H9 (cell line): ENCODE data around the gene PAPLN. TPM values are rescaled to one million over a fixed set of nuclear protein-coding genes. Genes with fewer than 3 reads are reported as not detected.

Experiments
- DNase-seq: peaks from one replicate; pipeline ENCODE4 v3.0.0-alpha.2; 2017
- H2AFZ ChIP-seq: one replicate; pipeline ENCODE4 v1.6.1; 2013; ENCODE audit warnings: mild to moderate bottlenecking, low read length, control low read depth, moderate library complexity
- H2AK5ac ChIP-seq: 2 replicates; pipeline ENCODE4 v1.6.1; 2013; ENCODE audit warnings: low read length, control low read depth, mixed read lengths; ENCODE audit not compliant: insufficient read length
- H2BK120ac ChIP-seq: one replicate; pipeline ENCODE4 v1.6.1; 2013; ENCODE audit warnings: low read depth, mild to moderate bottlenecking, low read length, control low read depth, inconsistent platforms; ENCODE audit not compliant: poor library complexity, severe bottlenecking
- H2BK12ac ChIP-seq: 2 replicates; pipeline ENCODE4 v1.6.1; 2013; ENCODE audit warnings: low read length, control low read depth, mixed read lengths, low read depth; ENCODE audit not compliant: insufficient read length
- H2BK15ac ChIP-seq: 2 replicates; pipeline ENCODE4 v1.6.1; 2013; ENCODE audit warnings: low read depth, low read length, control low read depth
- H2BK20ac ChIP-seq: one replicate; pipeline ENCODE4 v1.6.1; 2013; ENCODE audit warnings: low read depth, mild to moderate bottlenecking, low read length, control low read depth, inconsistent platforms; ENCODE audit not compliant: poor library complexity, severe bottlenecking
- H2BK5ac ChIP-seq: 2 replicates; pipeline ENCODE4 v1.6.1; 2013; ENCODE audit warnings: low read length, control low read depth, mixed read lengths; ENCODE audit not compliant: insufficient read length
- H3K14ac ChIP-seq: 2 replicates; pipeline ENCODE4 v1.6.1; 2013; ENCODE audit warnings: low read length, control low read depth; ENCODE audit not compliant: insufficient read depth
- H3K18ac ChIP-seq: 2 replicates; pipeline ENCODE4 v1.6.1; 2013; ENCODE audit warnings: low read depth, mild to moderate bottlenecking, mixed read lengths, low read length, control low read depth; ENCODE audit not compliant: insufficient read length
- H3K23ac ChIP-seq: 2 replicates; pipeline ENCODE4 v1.6.1; 2013; ENCODE audit warnings: low read length, control low read depth, mixed read lengths, low read depth; ENCODE audit not compliant: insufficient read length
- H3K23me2 ChIP-seq: 2 replicates; pipeline ENCODE4 v1.6.1; 2013; ENCODE audit warnings: low read depth, mild to moderate bottlenecking, mixed read lengths, low read length, control low read depth; ENCODE audit not compliant: insufficient read length, poor library complexity, severe bottlenecking
- H3K27ac ChIP-seq: 2 replicates; pipeline ENCODE4 v1.5.1; 2013; ENCODE audit warnings: low read length, control low read depth, mixed read lengths, low read depth; ENCODE audit not compliant: insufficient read length
- H3K27me3 ChIP-seq: 2 replicates; pipeline ENCODE4 v1.6.1; 2013; ENCODE audit warnings: low read length, control low read depth, inconsistent platforms; ENCODE audit not compliant: insufficient read depth
- H3K4ac ChIP-seq: 2 replicates; pipeline ENCODE4 v1.6.1; 2013; ENCODE audit warnings: low read depth, mild to moderate bottlenecking, control low read depth, inconsistent platforms, low read length, moderate library complexity
- H3K4me1 ChIP-seq: 2 replicates; pipeline ENCODE4 v1.6.1; 2013; ENCODE audit warnings: low read length, control low read depth, inconsistent platforms; ENCODE audit not compliant: insufficient read depth
- H3K4me2 ChIP-seq: 2 replicates; pipeline ENCODE4 v1.6.1; 2013; ENCODE audit warnings: low read length, control low read depth, mixed read lengths; ENCODE audit not compliant: insufficient read length, insufficient read depth
- H3K56ac ChIP-seq: 2 replicates; pipeline ENCODE4 v1.6.1; 2013; ENCODE audit warnings: low read depth, mild to moderate bottlenecking, mixed read lengths, low read length, control low read depth; ENCODE audit not compliant: insufficient read length
- H3K79me1 ChIP-seq: 2 replicates; pipeline ENCODE4 v1.6.1; 2013; ENCODE audit warnings: low read depth, mild to moderate bottlenecking, moderate library complexity, low read length, control low read depth, inconsistent platforms; ENCODE audit not compliant: insufficient read depth, poor library complexity, severe bottlenecking
- H3K79me2 ChIP-seq: 2 replicates; pipeline ENCODE4 v1.6.1; 2013; ENCODE audit warnings: low read length, control low read depth, inconsistent platforms; ENCODE audit not compliant: insufficient read depth
- H3K9ac ChIP-seq: 2 replicates; pipeline ENCODE4 v1.6.1; 2013; ENCODE audit warnings: low read length, control low read depth, mixed read lengths; ENCODE audit not compliant: insufficient read length; ENCODE audit errors: extremely low read depth
- H3K9me3 ChIP-seq: one replicate; pipeline ENCODE4 v1.6.1; 2013; ENCODE audit warnings: low read depth, low read length, inconsistent platforms; ENCODE audit not compliant: control insufficient read depth
- H3T11ph ChIP-seq: one replicate; pipeline ENCODE4 v1.6.1; 2013; ENCODE audit warnings: mild to moderate bottlenecking, low read length, control low read depth, inconsistent platforms
- H4K20me1 ChIP-seq: one replicate; pipeline ENCODE4 v1.6.1; 2013; ENCODE audit not compliant: control insufficient read depth, insufficient read length, insufficient read depth
- H4K5ac ChIP-seq: 2 replicates; pipeline ENCODE4 v1.6.1; 2013; ENCODE audit warnings: low read depth, mild to moderate bottlenecking, mixed read lengths, low read length, control low read depth; ENCODE audit not compliant: insufficient read length
- H4K8ac ChIP-seq: replicated peaks from 2 replicates; pipeline ENCODE4 v1.6.1; 2013; ENCODE audit warnings: low read length, control low read depth, mixed read lengths, low read depth; ENCODE audit not compliant: insufficient read length
- H4K91ac ChIP-seq: 2 replicates; pipeline ENCODE4 v1.6.1; 2013; ENCODE audit warnings: low read depth, mild to moderate bottlenecking, moderate library complexity, mixed read lengths, low read length, control low read depth; ENCODE audit not compliant: insufficient read length
- H3K27ac Mint-ChIP-seq, 3 experiments: 2 replicates in 2 of 3; 3 replicates in 1 of 3; pipeline ENCODE4 v1.8.0; 2020 to 2021; ENCODE audit warnings: mixed read lengths in 3 of 3, mild to moderate bottlenecking in 1 of 3, moderate library complexity in 1 of 3
- H3K27me3 Mint-ChIP-seq: 2 replicates; pipeline ENCODE4 v1.8.0; 2021; ENCODE audit warnings: low read depth, mild to moderate bottlenecking, moderate library complexity, mixed read lengths
- H3K36me3 Mint-ChIP-seq, 3 experiments: 2 replicates in 2 of 3; 3 replicates in 1 of 3; pipeline ENCODE4 v1.8.0; 2020 to 2021; ENCODE audit warnings: low read depth in 3 of 3, mixed read lengths in 3 of 3; ENCODE audit not compliant: insufficient read depth in 1 of 3
- H3K4me1 Mint-ChIP-seq, 2 experiments: 2 replicates each; pipeline ENCODE4 v1.8.0; 2020; ENCODE audit warnings: mixed read lengths in 2 of 2
- H3K4me3 Mint-ChIP-seq, 2 experiments: 2 replicates in 1 of 2; 3 replicates in 1 of 2; pipeline ENCODE4 v1.8.0; 2020 to 2021; ENCODE audit warnings: mild to moderate bottlenecking in 2 of 2, mixed read lengths in 2 of 2, moderate library complexity in 1 of 2
- H3K9me3 Mint-ChIP-seq, 2 experiments: 2 replicates in 1 of 2; 3 replicates in 1 of 2; pipeline ENCODE4 v1.8.0; 2020; ENCODE audit warnings: mild to moderate bottlenecking in 2 of 2, mixed read lengths in 2 of 2, moderate library complexity in 1 of 2
- CTCF ChIP-seq: fragments of 200-600 bp; sonication (generic); conservative IDR thresholded peaks from 3 replicates; pipeline ENCODE4 v1.8.0; 2021; ENCODE audit warnings: antibody characterized with exemption, mild to moderate bottlenecking
- whole genome bisulfite sequencing: extraction: QIAGEN DNeasy Blood & Tissue Kit; methylation state at CpG from one replicate; pipeline ENCODE4 v1.1.7; 2013; ENCODE audit warnings: missing lambda C conversion rate, low lambda C conversion rate, mixed read lengths; ENCODE audit not compliant: insufficient read length; ENCODE audit errors: extremely low coverage; 5-methylcytosine and 5-hydroxymethylcytosine counted together
- total RNA-seq: library from RNA; stranded (reverse); gene quantifications from 2 replicates; pipeline ENCODE4 v1.2.1, GENCODE V29; 2021

PAPLN gene
- total RNA-seq, 1 experiment from 2014 or later = 8.5 TPM

GRCh38 chr14:73261075-73261474 lies 23.8 kb downstream of the PAPLN start:
- H2AFZ ChIP-seq = no peak overlapping the region
- no peak overlapping the region for H3K56ac ChIP-seq
- WGBS = no CpG with 5 or more reads among the region's 6 CpGs
- TF ChIP-seq CTCF = no peak
- peaks cover 0 to 4% (median 3%) of the 10 kb centered on the region in 3 experiments; a peak in 4 of 7 replicates for H3K36me3 Mint-ChIP-seq
- DNase-seq = no peak
- no peaks in the 10 kb centered on the region for H3K79me2 ChIP-seq
- no peaks in the 10 kb centered on the region for H3K27me3 ChIP-seq
- no peak overlapping the region for H4K91ac ChIP-seq
- H3K27ac ChIP-seq = no peak overlapping the region
- no peaks in the 10 kb centered on the region for H3K23me2 ChIP-seq
- no peak overlapping the region; the same call in 1 of the 2 replicates for H3K14ac ChIP-seq
- no peaks in the 10 kb centered on the region for H3K79me1 ChIP-seq
- no peak overlapping the region for H2AK5ac ChIP-seq
- H3K4ac ChIP-seq = no peak overlapping the region
- no peak overlapping the region for H3T11ph ChIP-seq
- no peaks in the 10 kb centered on the region for H3K9me3 ChIP-seq
- H3K4me3 Mint-ChIP-seq = no peak overlapping the region
- H2BK12ac ChIP-seq = no peak overlapping the region
- H2BK120ac ChIP-seq = no peak overlapping the region
- no peak overlapping the region for H2BK20ac ChIP-seq
- no peak overlapping the region for H3K18ac ChIP-seq
- H2BK5ac ChIP-seq = no peak overlapping the region
- no peaks in the 10 kb centered on the region for H4K20me1 ChIP-seq
- peaks cover 2 to 7% of the 10 kb centered on the region in 2 experiments; a peak in 1 of 4 replicates for H3K4me1 Mint-ChIP-seq
- peaks cover 0 to 2% of the 10 kb centered on the region in 2 experiments; a peak in 1 of 5 replicates for H3K9me3 Mint-ChIP-seq
- no peaks in the 10 kb centered on the region for H3K27me3 Mint-ChIP-seq
- H3K27ac Mint-ChIP-seq = peak overlapping the region in 1 of 3 experiments; percentile 44; a peak in 1 of 7 replicates
- no peak overlapping the region for H2BK15ac ChIP-seq
- no peaks in the 10 kb centered on the region for H3K4me1 ChIP-seq
- no peak overlapping the region for H4K5ac ChIP-seq
- H3K23ac ChIP-seq = no peak overlapping the region
- no peak overlapping the region for H3K9ac ChIP-seq
- H4K8ac ChIP-seq = no peak overlapping the region
- H3K4me2 ChIP-seq = no peak overlapping the region
